GM21390 (cell line): ENCODE results near the gene LARGE1.

Experiments
- ATAC-seq: cut with Tn5 transposase; IDR thresholded peaks from one replicate; pipeline ENCODE4 v1.9.1; 2021; ENCODE audit not compliant: unreplicated experiment

LARGE1 gene

DNA sequence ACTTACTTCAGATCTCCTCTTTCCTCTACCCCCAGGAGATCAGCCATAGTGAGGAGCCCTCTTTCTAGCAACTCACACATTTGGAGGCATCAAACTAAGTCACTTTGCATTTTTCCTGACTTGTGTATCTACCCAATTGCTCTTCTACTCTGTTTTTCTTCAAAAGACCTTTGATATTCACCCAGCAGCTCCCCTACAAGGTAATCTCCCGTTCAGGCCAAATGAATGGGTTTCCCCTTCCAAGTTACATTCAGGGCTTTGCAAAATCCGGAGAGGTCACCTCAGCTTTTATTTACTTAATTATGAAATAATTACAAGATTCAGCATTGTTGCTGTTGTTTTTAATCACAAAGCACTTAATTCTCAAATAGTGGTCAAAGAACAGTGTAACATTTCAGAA, 6.1 kb downstream of the LARGE1 start:
- no peak for ATAC-seq

GRCh38 chr22:33913188-33913587, 7.1 kb downstream of the LARGE1 start:
- ATAC-seq: no peak

DNA sequence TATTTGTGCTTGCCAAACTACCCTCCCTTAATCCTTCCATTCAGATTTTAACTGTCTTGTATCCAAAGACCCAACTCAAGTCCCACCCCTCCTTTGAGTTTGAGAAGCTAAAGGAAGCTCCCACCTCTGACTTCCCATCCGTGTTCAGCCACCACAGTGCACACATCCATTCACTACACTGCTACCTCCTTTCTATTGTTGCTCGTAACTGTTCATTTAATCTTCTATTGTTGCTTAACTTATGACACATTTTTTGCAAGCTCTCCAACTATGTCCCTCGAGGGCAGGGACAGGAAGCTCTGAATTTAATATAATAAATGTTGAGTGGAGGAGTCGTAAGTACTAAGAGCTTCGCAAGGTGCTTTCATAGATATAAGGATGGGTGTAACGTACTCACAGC, 10.4 kb downstream of the LARGE1 start:
- ATAC-seq: no peak

DNA sequence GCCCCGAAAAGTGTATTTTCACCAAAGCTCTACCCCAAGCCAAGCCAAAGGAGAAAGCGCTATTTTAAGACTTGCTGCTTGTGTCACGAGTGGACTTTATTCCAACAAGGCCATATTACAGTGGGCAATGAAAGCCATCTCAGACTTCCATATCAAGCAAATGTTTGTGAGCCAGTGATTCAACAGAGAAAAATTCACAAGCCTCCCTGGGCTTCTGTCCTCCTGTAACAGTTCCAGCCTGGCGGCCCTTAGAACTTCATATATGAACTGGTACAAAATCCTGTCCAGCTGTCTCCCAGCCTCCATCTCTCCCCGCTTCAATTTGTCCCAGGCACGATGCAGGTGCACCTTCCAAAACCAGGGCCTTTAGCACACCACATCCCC, 11.2 kb downstream of the LARGE1 start:
- ATAC-seq: no peak

GRCh38 chr22:33908171-33909074, 11.9 kb downstream of the LARGE1 start:
- no peak for ATAC-seq

GRCh38 chr22:33906954-33907353, 13.3 kb downstream of the LARGE1 start:
- ATAC-seq: no peak

DNA sequence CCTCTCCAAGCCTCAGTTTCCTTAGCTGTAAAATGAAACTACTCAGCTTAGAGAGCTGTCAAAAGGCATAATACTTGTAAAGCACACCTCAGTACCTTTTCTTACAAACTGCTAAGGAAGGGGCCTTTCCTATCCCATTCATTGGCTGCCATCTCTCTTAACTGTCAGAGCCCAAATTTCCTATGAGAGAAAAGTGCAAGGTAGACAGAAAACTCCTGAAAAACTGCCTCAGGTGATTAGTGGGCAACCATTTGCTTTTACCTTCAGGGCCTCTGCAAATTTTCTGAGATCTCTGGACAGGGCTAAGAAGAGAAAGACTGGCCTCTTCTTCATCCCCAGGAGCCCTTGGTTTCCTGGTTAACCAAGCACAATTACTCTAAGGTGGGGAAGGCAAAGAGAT, 13.8 kb downstream of the LARGE1 start:
- no peak for ATAC-seq

- ATAC-seq: no peak
Measured at GRCh38 chr22:33903012-33903411, 17.3 kb downstream of the LARGE1 start.

GRCh38 chr22:33902073-33902472, 18.2 kb downstream of the LARGE1 start:
- ATAC-seq: no peak

GRCh38 chr22:33898121-33898520, 22.2 kb downstream of the LARGE1 start:
- ATAC-seq: no peak

- no peak for ATAC-seq
Measured at GRCh38 chr22:33897448-33897835, 22.8 kb downstream of the LARGE1 start.

DNA sequence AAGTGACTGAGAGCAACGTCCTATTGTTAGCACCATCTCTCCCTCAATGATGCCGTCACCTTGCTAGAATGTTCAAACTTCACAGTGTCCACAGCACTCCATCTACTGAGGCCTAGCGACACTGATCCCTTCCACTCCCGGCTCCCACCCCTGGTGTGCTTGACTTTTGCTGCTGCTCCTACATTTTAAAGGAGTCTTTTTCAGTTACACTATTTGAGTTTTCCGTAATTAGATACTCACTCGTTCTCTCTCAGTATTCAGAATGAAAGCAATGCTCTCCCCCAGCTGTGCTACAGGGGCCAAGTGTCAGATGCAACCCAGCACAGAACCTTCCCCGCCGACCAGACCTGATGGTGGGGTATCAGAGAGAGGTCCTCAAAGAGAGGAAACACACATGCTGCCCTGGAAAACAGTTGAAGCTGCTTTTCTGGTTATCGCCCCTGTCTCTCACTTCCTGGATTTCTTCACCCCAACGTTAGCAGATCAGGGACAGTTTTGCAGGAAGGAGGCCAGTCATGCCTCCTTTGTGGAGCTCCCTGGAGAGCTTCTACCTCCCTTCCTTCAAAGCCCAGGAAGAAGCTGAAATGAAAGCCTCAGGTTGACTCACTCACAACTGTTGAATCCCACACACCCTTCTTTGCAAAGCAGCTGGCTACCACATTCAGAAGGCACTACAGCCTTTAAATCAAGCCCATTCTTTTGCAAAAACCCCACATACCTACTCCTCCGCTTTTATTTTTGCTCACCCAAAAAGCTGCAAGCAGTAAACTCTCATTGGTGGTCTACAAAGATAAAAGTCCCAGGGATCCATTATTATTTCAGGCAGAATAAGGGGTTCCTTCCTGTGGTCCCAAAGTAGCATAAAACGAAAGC, 23.5 kb downstream of the LARGE1 start:
- ATAC-seq: peak; percentile 67

- ATAC-seq: peak; percentile 58
Measured at GRCh38 chr22:33896154-33896553, 24.1 kb downstream of the LARGE1 start.

GRCh38 chr22:33895444-33895843, 24.8 kb downstream of the LARGE1 start:
- no peak for ATAC-seq

GRCh38 chr22:33894515-33894914, 25.8 kb downstream of the LARGE1 start:
- ATAC-seq: no peak

GRCh38 chr22:33894036-33894435, 26.2 kb downstream of the LARGE1 start:
- no peak for ATAC-seq

GRCh38 chr22:33893512-33893911, 26.8 kb downstream of the LARGE1 start:
- ATAC-seq: no peak

- ATAC-seq: no peak
Measured at GRCh38 chr22:33891992-33892391, 28.3 kb downstream of the LARGE1 start.

DNA sequence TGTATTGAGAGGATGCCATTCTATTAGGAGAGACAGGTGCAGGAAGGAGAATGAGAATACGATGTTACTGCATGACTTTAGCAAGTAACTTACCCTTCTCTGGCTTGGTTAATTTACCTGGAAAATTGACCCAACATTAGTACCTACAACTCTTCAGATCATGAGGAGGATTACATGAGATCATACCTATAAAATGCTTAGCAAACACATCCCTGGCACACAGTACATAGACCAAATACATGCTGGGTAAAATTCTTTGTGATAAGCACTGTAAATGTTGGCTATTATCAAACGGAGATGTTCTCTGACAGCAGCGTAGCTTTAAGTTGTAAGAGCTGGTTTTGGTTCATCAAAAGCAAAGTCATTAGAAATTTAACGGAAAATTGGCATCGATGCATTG, 28.8 kb downstream of the LARGE1 start:
- ATAC-seq: no peak

DNA sequence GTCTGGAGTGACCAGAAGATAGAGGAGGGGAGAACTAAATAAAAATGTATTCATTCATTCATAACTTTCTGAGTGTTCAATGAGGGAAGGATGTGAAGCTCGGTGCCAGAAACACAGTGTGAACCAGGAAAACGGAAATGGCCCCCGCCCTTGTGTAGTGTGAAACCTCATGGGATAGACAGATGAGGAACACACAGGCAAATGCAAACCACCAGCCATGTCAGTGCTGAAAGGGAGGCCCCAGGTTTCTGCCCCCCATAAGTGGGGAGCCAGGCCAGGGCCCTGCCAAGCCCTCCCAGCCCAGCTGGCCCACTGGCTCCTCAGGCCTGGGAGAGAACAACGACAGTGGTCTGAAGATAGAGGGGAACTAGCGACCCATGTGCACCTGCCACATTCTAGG, 30.5 kb downstream of the LARGE1 start:
- ATAC-seq: no peak

DNA sequence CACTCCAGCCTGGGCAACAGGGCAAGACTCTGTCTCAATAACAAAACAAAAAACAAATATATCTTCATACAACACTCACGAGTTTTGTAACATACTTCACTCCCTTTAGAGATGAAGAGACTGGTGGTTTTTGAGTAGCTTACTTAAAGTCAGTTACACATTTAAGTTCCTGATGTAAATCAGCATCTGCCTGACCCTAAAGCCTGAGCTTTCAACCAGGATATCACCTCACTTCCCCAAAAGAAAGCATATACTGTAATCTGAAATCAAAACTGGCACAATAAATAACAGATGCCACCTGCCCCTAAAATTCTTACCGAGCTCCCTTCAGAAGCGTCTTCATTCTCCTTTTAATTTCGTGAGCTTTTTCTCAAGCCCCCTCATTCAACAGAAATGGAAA, 31.5 kb downstream of the LARGE1 start:
- ATAC-seq: no peak

- ATAC-seq: no peak
Measured at GRCh38 chr22:33887173-33887572, 33.1 kb downstream of the LARGE1 start.
